GM13976 (cell line): ENCODE data around the gene FJX1.
"Not testable (repeated sequence)": the region's sequence is repeated elsewhere in the genome, so short reads cannot be mapped to it uniquely, and the experiment has no call there.

Source experiments
- DNase-seq: peaks from one replicate; pipeline ENCODE4 v3.0.0; 2012; ENCODE audit warnings: low spot score
- in situ Hi-C: fragments of 300-500 bp; cut with MboI; formaldehyde crosslinking; loops from one replicate; pipeline ENCODE4 v1.12.0; 2022; ENCODE audit warnings: low sequenced_read_pairs, mixed read lengths, inconsistent platforms; ENCODE audit not compliant: unreplicated experiment
- TF ChIP-seq, protein P1 (sequence below): IDR thresholded peaks from 2 replicates; pipeline ENCODE4 v1.5.1; 2012; ENCODE audit warnings: borderline replicate concordance, mild to moderate bottlenecking; ENCODE audit not compliant: insufficient read depth; ENCODE audit errors: extremely low read depth, missing control alignments, control extremely low read depth

Gene FJX1

GRCh38 chr11:35667257-35667656 is 49.0 kb downstream of the FJX1 start:
- no peak for DNase-seq
- TF ChIP-seq, protein P1, sequence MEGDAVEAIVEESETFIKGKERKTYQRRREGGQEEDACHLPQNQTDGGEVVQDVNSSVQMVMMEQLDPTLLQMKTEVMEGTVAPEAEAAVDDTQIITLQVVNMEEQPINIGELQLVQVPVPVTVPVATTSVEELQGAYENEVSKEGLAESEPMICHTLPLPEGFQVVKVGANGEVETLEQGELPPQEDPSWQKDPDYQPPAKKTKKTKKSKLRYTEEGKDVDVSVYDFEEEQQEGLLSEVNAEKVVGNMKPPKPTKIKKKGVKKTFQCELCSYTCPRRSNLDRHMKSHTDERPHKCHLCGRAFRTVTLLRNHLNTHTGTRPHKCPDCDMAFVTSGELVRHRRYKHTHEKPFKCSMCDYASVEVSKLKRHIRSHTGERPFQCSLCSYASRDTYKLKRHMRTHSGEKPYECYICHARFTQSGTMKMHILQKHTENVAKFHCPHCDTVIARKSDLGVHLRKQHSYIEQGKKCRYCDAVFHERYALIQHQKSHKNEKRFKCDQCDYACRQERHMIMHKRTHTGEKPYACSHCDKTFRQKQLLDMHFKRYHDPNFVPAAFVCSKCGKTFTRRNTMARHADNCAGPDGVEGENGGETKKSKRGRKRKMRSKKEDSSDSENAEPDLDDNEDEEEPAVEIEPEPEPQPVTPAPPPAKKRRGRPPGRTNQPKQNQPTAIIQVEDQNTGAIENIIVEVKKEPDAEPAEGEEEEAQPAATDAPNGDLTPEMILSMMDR, result no peak
- in situ Hi-C loops, result no loop called here

GRCh38 chr11:35668350-35668749 is 50.1 kb downstream of the FJX1 start:
- DNase-seq, in situ Hi-C loops: not testable (repeated sequence)
